GM23248 (cell line): ENCODE measurements around the gene BTAF1. TPM values are rescaled to one million over a fixed set of nuclear protein-coding genes. Genes with fewer than 3 reads are reported as not detected.

Experiments used
- DNase-seq: peaks from one replicate; pipeline ENCODE4 v3.0.0-alpha.2; 2015
- H2AFZ ChIP-seq: fragments of 200-600 bp; sonication (generic); 2 replicates; pipeline ENCODE4 v1.6.1; 2016; ENCODE audit warnings: antibody characterized with exemption
- H3F3A ChIP-seq: fragments of 200-600 bp; sonication (generic); 2 replicates; pipeline ENCODE4 v1.6.1; 2016; ENCODE audit warnings: mild to moderate bottlenecking, antibody characterized with exemption, mixed run types; ENCODE audit not compliant: insufficient read depth
- H3K27ac ChIP-seq: fragments of 200-600 bp; sonication (generic); 2 replicates; pipeline ENCODE4 v1.5.1; 2016; ENCODE audit warnings: mild to moderate bottlenecking
- H3K27me3 ChIP-seq: fragments of 200-600 bp; sonication (generic); replicated peaks from 2 replicates; pipeline ENCODE4 v1.6.1; 2016; ENCODE audit warnings: mild to moderate bottlenecking; ENCODE audit not compliant: insufficient read depth
- H3K36me3 ChIP-seq: fragments of 200-600 bp; sonication (generic); 2 replicates; pipeline ENCODE4 v1.6.1; 2016; ENCODE audit warnings: low read depth, mild to moderate bottlenecking
- H3K4me1 ChIP-seq: fragments of 200-600 bp; sonication (generic); 2 replicates; pipeline ENCODE4 v1.6.1; 2016; ENCODE audit warnings: mild to moderate bottlenecking; ENCODE audit not compliant: insufficient read depth
- H3K4me2 ChIP-seq: fragments of 200-600 bp; sonication (generic); one replicate; pipeline ENCODE4 v1.6.1; 2016; ENCODE audit warnings: mild to moderate bottlenecking; ENCODE audit not compliant: unreplicated experiment
- H3K4me3 ChIP-seq: fragments of 200-600 bp; sonication (generic); 2 replicates; pipeline ENCODE4 v1.5.1; 2016; ENCODE audit warnings: mild to moderate bottlenecking
- H3K79me2 ChIP-seq: fragments of 200-600 bp; sonication (generic); 2 replicates; pipeline ENCODE4 v1.6.1; 2016; ENCODE audit warnings: mild to moderate bottlenecking; ENCODE audit not compliant: insufficient read depth
- H3K9ac ChIP-seq: fragments of 200-600 bp; sonication (generic); 2 replicates; pipeline ENCODE4 v1.6.1; 2016; ENCODE audit warnings: mild to moderate bottlenecking
- H3K9me2 ChIP-seq: fragments of 200-600 bp; sonication (generic); 2 replicates; pipeline ENCODE4 v1.6.1; 2016; ENCODE audit warnings: mixed run types, mild to moderate bottlenecking, moderate library complexity; ENCODE audit not compliant: insufficient read depth
- H3K9me3 ChIP-seq: fragments of 200-600 bp; sonication (generic); one replicate; pipeline ENCODE4 v1.6.1; 2017; ENCODE audit warnings: low read depth
- H4K20me1 ChIP-seq: fragments of 200-600 bp; sonication (generic); 2 replicates; pipeline ENCODE4 v1.6.0; 2016; ENCODE audit not compliant: insufficient read depth
- EZH2 ChIP-seq: fragments of 200-600 bp; sonication (generic); IDR thresholded peaks from 2 replicates; pipeline ENCODE4 v1.6.1; 2018; ENCODE audit warnings: antibody characterized with exemption, mild to moderate bottlenecking; ENCODE audit not compliant: insufficient read depth, poor library complexity, severe bottlenecking
- EZH2phosphoT487 ChIP-seq: fragments of 200-600 bp; sonication (generic); IDR thresholded peaks from 2 replicates; pipeline ENCODE4 v1.6.1; 2018; ENCODE audit warnings: antibody characterized with exemption, moderate library complexity, mild to moderate bottlenecking, low read depth; ENCODE audit not compliant: insufficient read depth
- WGBS, 2 experiments: methylation state at CpG; one replicate each; pipeline ENCODE4 v1.1.6; 2015 to 2017; ENCODE audit warnings: low lambda C conversion rate in 2 of 2, low coverage in 1 of 2; ENCODE audit errors: missing lambda C conversion rate in 2 of 2; 5-methylcytosine and 5-hydroxymethylcytosine counted together
- in situ Hi-C: fragments of 300-500 bp; cut with MboI; formaldehyde crosslinking; loops from 2 replicates; pipeline ENCODE4 v1.15.0; 2020
- polyA plus RNA-seq: library from polyadenylated mRNA; unstranded; fragments of >200 nt; fragmentation: Nextera tagmentation; extraction: Ambion mirVana; gene quantifications from 2 replicates; pipeline ENCODE4 v1.2.1, GENCODE V29; 2016
- total RNA-seq: library from RNA; depleted of rRNA; stranded (reverse); fragments of >200 nt; shearing (Covaris generic); gene quantifications from 2 replicates; pipeline ENCODE4 v1.2.3, GENCODE V29; 2014

Gene BTAF1
- total and polyA plus RNA-seq, 2 experiments from 2014 or later = 17.0 to 29.2 TPM

DNA sequence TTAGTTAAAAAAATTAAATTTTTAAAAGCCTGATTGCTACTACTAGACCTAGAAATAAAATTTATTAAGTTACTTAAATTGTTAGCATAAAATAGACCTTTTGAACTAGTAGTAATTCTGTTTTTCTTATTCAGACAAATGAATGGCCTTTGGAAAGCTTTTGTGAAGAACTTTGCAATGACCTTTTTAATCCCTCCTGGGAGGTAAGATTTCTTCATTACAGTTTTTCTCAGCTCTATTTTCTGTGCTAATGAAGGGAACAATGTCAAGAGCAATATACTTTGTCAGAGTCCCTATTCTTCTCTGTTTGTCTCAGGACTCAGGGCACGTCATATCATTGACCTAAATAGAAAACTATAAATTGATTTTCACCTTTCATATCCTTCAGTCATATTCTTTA lies 33.5 kb downstream of the BTAF1 start:
- no peak overlapping the region for H3K9ac ChIP-seq
- H3K36me3 ChIP-seq = peaks cover 81% of the 10 kb centered on the region

GRCh38 chr10:91969297-91969696 lies 45.7 kb downstream of the BTAF1 start:
- Histone ChIP-seq H3K9me2 (no peaks in the 10 kb centered on the region), H3K36me3 (peaks cover 35% of the 10 kb centered on the region), H3K9me3 (no peaks in the 10 kb centered on the region), H3K4me2 (no peak overlapping the region), H3K27ac (no peak overlapping the region), H3K27me3 (no peaks in the 10 kb centered on the region), H3K4me3 (no peak overlapping the region), H3F3A (peaks cover 12% of the 10 kb centered on the region; the same call in 1 of the 2 replicates), H3K4me1 (peaks cover 5% of the 10 kb centered on the region), H3K9ac (no peak overlapping the region), H4K20me1 (no peaks in the 10 kb centered on the region), H3K79me2 (peaks cover 6% of the 10 kb centered on the region; the same call in 1 of the 2 replicates), H2AFZ (no peak overlapping the region)
- in situ Hi-C loops = no loop called here
- WGBS, 2 experiments = 93 to 99% methylated on average over 4 of the region's 4 CpGs
- no peak for DNase-seq
- TF ChIP-seq EZH2phosphoT487 (no peak), EZH2 (no peak)

More for the DNA sequence above, 33.5 kb downstream of the BTAF1 start:
- Histone ChIP-seq H3K4me3 (no peak overlapping the region), H3K4me1 (no peaks in the 10 kb centered on the region), H3K4me2 (no peak overlapping the region), H4K20me1 (no peaks in the 10 kb centered on the region), H3K9me2 (no peaks in the 10 kb centered on the region), H3K9me3 (no peaks in the 10 kb centered on the region), H3K79me2 (peaks cover 34% of the 10 kb centered on the region), H3K27me3 (no peaks in the 10 kb centered on the region), H3F3A (no peaks in the 10 kb centered on the region), H3K27ac (no peak overlapping the region), H2AFZ (no peak overlapping the region)
- in situ Hi-C loops = no loop called here
- 98 to 100% methylated on average over 1 of the region's 1 CpG for WGBS, 2 experiments
- TF ChIP-seq EZH2phosphoT487 (no peak), EZH2 (no peak)
- no peak for DNase-seq

DNA sequence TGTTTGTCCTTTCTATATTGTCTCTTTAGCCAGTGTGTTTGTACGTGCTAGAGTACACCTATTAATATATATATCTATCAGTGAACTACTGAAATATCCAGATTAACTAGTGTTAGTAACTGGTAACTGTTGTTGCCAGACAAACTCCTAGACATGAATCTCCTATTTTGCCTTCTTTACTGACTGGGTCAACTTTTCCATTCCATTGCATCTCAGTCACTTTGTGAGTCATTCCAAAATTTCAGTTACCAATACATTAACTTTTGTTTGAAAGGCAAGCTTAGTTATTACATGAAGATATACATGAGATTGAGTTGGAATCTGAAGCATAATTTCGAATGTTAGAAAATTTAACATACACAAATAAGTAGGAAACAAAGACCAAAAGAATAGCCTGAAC lies 51.4 kb downstream of the BTAF1 start:
- H3K27me3 ChIP-seq = no peaks in the 10 kb centered on the region
- H3K9me3 ChIP-seq = no peaks in the 10 kb centered on the region
- H3K27ac ChIP-seq = peak overlapping the region; percentile 78
- in situ Hi-C loops = no loop called here
- H3K36me3 ChIP-seq = no peaks in the 10 kb centered on the region; the same call in 1 of the 2 replicates
- H2AFZ ChIP-seq = no peak overlapping the region
- H3F3A ChIP-seq = peaks cover 33% of the 10 kb centered on the region
- WGBS, 2 experiments = 47 to 48% methylated on average over 2 of the region's 2 CpGs
- DNase-seq = peak; percentile 90
- H4K20me1 ChIP-seq = no peaks in the 10 kb centered on the region
- H3K4me3 ChIP-seq = peak overlapping the region; percentile 17; the same call in 1 of the 2 replicates
- H3K4me1 ChIP-seq = peaks cover 32% of the 10 kb centered on the region
- TF ChIP-seq EZH2 (no peak), EZH2phosphoT487 (no peak)
- peaks cover 12% of the 10 kb centered on the region; the same call in 1 of the 2 replicates for H3K79me2 ChIP-seq
- no peaks in the 10 kb centered on the region for H3K9me2 ChIP-seq
- peak overlapping the region; percentile 56 for H3K4me2 ChIP-seq
- H3K9ac ChIP-seq = peak overlapping the region; percentile 31

GRCh38 chr10:91975438-91975837 lies 51.9 kb downstream of the BTAF1 start:
- in situ Hi-C loops = no loop called here
- H3K27ac ChIP-seq = peak overlapping the region; percentile 78
- peak; percentile 42 for DNase-seq
- H3K27me3 ChIP-seq = no peaks in the 10 kb centered on the region
- peaks cover 12% of the 10 kb centered on the region; the same call in 1 of the 2 replicates for H3K79me2 ChIP-seq
- H3K9me2 ChIP-seq = no peaks in the 10 kb centered on the region
- H3K4me3 ChIP-seq = peak overlapping the region; percentile 17; the same call in 1 of the 2 replicates
- no peaks in the 10 kb centered on the region for H4K20me1 ChIP-seq
- 93 to 96% methylated on average over 1 of the region's 1 CpG for WGBS, 2 experiments
- H3F3A ChIP-seq = peaks cover 33% of the 10 kb centered on the region
- no peak overlapping the region for H2AFZ ChIP-seq
- TF ChIP-seq EZH2 = no peak
- no peak for TF ChIP-seq EZH2phosphoT487
- H3K4me2 ChIP-seq = peak overlapping the region; percentile 56
- peaks cover 32% of the 10 kb centered on the region for H3K4me1 ChIP-seq
- peak overlapping the region; percentile 31 for H3K9ac ChIP-seq
- H3K9me3 ChIP-seq = no peaks in the 10 kb centered on the region
- peaks cover 3% of the 10 kb centered on the region; the same call in 1 of the 2 replicates for H3K36me3 ChIP-seq
